HepG2 (cell line): ENCODE data around the gene TMTC3. TPM values are rescaled to one million over a fixed set of nuclear protein-coding genes. Genes with fewer than 3 reads are reported as not detected.

Source experiments
- ARID5B ChIP-seq: IDR thresholded peaks from 2 replicates; pipeline ENCODE4 v1.4.0; 2020; ENCODE audit warnings: mild to moderate bottlenecking, missing genetic modification reagents
- ARNTL ChIP-seq: sonication (generic); formaldehyde crosslinking; IDR thresholded peaks from 2 replicates; pipeline ENCODE4 v1.4.0; 2020; ENCODE audit warnings: mild to moderate bottlenecking, missing genetic modification reagents
- CENPT ChIP-seq: sonication (generic); formaldehyde crosslinking; IDR thresholded peaks from 2 replicates; pipeline ENCODE4 v1.8.0; 2022; ENCODE audit warnings: low read depth, mild to moderate bottlenecking, moderate library complexity, missing genetic modification reagents
- E2F2 ChIP-seq: sonication (generic); formaldehyde crosslinking; IDR thresholded peaks from 2 replicates; pipeline ENCODE4 v1.4.0; 2020; ENCODE audit warnings: missing genetic modification reagents, borderline replicate concordance
- FOXO1 ChIP-seq: sonication (generic); formaldehyde crosslinking; IDR thresholded peaks from 2 replicates; pipeline ENCODE4 v1.4.0; 2020; ENCODE audit warnings: missing genetic modification reagents
- MED1 ChIP-seq: sonication (generic); formaldehyde crosslinking; IDR thresholded peaks from 2 replicates; pipeline ENCODE4 v1.4.0; 2020; ENCODE audit warnings: missing genetic modification reagents
- PRDM15 ChIP-seq: sonication (generic); formaldehyde crosslinking; IDR thresholded peaks from 2 replicates; pipeline ENCODE4 v1.4.0; 2020; ENCODE audit warnings: missing genetic modification reagents
- RFXAP ChIP-seq: sonication (generic); formaldehyde crosslinking; IDR thresholded peaks from 2 replicates; pipeline ENCODE4 v1.4.0; 2020; ENCODE audit warnings: missing genetic modification reagents, borderline replicate concordance
- ZNF383 ChIP-seq: sonication (generic); formaldehyde crosslinking; IDR thresholded peaks from 2 replicates; pipeline ENCODE4 v1.4.0; 2020; ENCODE audit warnings: missing genetic modification reagents, mild to moderate bottlenecking, borderline replicate concordance
- polyA plus RNA-seq, 8 experiments: library from polyadenylated mRNA; depleted of rRNA in 3 of 8; stranded (reverse) in 7 of 8; unstranded in 1 of 8; fragments of >200 nt; fragmentation: Illumina TruSeq in 4 of 8; extraction: Trizol in 4 of 8; gene quantifications; 2 replicates each; pipeline versions ENCODE4 v1.2.1 to v1.2.3, GENCODE V29; 2011 to 2016; ENCODE audit warnings: low read depth in 4 of 8, missing spikeins in 1 of 8, mixed read lengths in 1 of 8; ENCODE audit not compliant: insufficient read depth in 1 of 8
- total RNA-seq, 5 experiments: library from RNA; depleted of rRNA; stranded (reverse); fragments of >200 nt; fragmentation: Illumina TruSeq; extraction: Trizol; gene quantifications; 2 replicates each; pipeline ENCODE4 v1.2.3, GENCODE V29; 2016; ENCODE audit warnings: low read depth in 1 of 5
- TF ChIP-seq, protein P1 (sequence below): sonication (generic); formaldehyde crosslinking; IDR thresholded peaks from 2 replicates; pipeline ENCODE4 v1.8.1; 2023; ENCODE audit warnings: missing genetic modification reagents, inconsistent platforms, borderline replicate concordance
- TF ChIP-seq, protein P2 (sequence below): sonication (generic); formaldehyde crosslinking; IDR thresholded peaks from 2 replicates; pipeline ENCODE4 v1.4.0; 2020; ENCODE audit warnings: missing genetic modification reagents, borderline replicate concordance
- TF ChIP-seq, protein P3 (sequence below): sonication (generic); formaldehyde crosslinking; IDR thresholded peaks from 2 replicates; pipeline ENCODE4 v1.8.1; 2023; ENCODE audit warnings: mild to moderate bottlenecking, missing genetic modification reagents

Gene TMTC3
- total and polyA plus RNA-seq, 2 of the 13 experiments (the other 11 are each of a cell fraction or from before 2014, with no cell fraction given) = 6.3 to 22.5 TPM

- TF ChIP-seq ZNF383 (CRISPR knock-in tag) (no peak; the same call in 1 of the 2 replicates), CENPT (CRISPR knock-in tag) (no peak), ARNTL (CRISPR knock-in tag) (no peak), FOXO1 (CRISPR knock-in tag) (peak; percentile 12; the same call in 1 of the 2 replicates), E2F2 (CRISPR knock-in tag) (0 out of 2 replicates have a peak, but pooled peaks have one; percentile 41), PRDM15 (CRISPR knock-in tag) (no peak), MED1 (CRISPR knock-in tag) (no peak), ARID5B (CRISPR knock-in tag) (peak; percentile 61), RFXAP (CRISPR knock-in tag) (0 out of 2 replicates have a peak, but pooled peaks have one; percentile 63)
- TF ChIP-seq, protein P1, sequence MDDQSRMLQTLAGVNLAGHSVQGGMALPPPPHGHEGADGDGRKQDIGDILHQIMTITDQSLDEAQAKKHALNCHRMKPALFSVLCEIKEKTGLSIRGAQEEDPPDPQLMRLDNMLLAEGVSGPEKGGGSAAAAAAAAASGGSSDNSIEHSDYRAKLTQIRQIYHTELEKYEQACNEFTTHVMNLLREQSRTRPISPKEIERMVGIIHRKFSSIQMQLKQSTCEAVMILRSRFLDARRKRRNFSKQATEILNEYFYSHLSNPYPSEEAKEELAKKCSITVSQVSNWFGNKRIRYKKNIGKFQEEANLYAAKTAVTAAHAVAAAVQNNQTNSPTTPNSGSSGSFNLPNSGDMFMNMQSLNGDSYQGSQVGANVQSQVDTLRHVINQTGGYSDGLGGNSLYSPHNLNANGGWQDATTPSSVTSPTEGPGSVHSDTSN (CRISPR knock-in tag) = no peak
- TF ChIP-seq, protein P2, sequence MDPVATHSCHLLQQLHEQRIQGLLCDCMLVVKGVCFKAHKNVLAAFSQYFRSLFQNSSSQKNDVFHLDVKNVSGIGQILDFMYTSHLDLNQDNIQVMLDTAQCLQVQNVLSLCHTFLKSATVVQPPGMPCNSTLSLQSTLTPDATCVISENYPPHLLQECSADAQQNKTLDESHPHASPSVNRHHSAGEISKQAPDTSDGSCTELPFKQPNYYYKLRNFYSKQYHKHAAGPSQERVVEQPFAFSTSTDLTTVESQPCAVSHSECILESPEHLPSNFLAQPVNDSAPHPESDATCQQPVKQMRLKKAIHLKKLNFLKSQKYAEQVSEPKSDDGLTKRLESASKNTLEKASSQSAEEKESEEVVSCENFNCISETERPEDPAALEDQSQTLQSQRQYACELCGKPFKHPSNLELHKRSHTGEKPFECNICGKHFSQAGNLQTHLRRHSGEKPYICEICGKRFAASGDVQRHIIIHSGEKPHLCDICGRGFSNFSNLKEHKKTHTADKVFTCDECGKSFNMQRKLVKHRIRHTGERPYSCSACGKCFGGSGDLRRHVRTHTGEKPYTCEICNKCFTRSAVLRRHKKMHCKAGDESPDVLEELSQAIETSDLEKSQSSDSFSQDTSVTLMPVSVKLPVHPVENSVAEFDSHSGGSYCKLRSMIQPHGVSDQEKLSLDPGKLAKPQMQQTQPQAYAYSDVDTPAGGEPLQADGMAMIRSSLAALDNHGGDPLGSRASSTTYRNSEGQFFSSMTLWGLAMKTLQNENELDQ (CRISPR knock-in tag) = no peak
- TF ChIP-seq, protein P3, sequence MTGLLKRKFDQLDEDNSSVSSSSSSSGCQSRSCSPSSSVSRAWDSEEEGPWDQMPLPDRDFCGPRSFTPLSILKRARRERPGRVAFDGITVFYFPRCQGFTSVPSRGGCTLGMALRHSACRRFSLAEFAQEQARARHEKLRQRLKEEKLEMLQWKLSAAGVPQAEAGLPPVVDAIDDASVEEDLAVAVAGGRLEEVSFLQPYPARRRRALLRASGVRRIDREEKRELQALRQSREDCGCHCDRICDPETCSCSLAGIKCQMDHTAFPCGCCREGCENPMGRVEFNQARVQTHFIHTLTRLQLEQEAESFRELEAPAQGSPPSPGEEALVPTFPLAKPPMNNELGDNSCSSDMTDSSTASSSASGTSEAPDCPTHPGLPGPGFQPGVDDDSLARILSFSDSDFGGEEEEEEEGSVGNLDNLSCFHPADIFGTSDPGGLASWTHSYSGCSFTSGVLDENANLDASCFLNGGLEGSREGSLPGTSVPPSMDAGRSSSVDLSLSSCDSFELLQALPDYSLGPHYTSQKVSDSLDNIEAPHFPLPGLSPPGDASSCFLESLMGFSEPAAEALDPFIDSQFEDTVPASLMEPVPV (CRISPR knock-in tag) = peak; percentile 36; the same call in 1 of the 2 replicates
These were observed at the start of gene TMTC3, which contains the start of gene CEP290 (continued) for GRCh38 chr12:88141774-88142609.
